ENCODE data around the gene SPPL2B. TPM values are rescaled to one million over a fixed set of nuclear protein-coding genes. Genes with fewer than 3 reads are reported as not detected.
"Not testable (repeated sequence)": the region's sequence is repeated elsewhere in the genome, so short reads cannot be mapped to it uniquely, and the experiment has no call there.

Gene SPPL2B
- total RNA-seq, 1 donor from 2014 or later, result 22.6 TPM

DNA sequence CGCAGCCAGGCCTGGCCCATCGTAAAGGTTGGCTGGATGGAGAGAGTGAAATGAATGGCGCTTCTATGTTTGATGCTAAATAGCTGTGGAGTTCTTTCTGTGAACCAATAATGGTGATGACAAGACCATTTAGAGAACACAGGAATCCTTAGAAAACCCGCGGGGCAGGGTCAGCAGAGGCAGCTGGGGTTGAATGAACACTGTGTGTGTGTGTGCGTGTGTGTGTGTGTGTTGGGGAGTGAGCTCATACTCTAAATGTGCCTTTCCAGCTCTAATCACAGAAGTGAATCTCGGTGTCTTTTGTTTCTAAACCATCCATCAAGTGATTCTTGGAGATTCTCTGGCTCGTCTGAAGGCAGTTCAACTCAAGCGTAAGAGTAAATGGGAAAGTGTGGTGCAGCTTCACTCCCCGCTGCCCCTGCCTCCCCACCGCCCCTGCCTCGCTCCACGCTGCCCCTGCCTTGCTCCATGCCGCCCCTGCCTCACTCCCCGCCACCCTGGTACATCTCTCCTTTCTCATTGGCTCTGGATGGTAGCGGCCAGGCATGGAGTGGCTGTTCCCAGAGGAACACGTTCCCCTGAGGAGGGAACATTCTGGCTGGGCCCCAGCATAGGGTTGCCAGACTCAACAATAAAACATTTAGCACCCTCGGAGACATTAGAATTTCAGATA, 52.8 kb downstream of the SPPL2B start:
- DNase-seq, result peak; percentile 76

DNA sequence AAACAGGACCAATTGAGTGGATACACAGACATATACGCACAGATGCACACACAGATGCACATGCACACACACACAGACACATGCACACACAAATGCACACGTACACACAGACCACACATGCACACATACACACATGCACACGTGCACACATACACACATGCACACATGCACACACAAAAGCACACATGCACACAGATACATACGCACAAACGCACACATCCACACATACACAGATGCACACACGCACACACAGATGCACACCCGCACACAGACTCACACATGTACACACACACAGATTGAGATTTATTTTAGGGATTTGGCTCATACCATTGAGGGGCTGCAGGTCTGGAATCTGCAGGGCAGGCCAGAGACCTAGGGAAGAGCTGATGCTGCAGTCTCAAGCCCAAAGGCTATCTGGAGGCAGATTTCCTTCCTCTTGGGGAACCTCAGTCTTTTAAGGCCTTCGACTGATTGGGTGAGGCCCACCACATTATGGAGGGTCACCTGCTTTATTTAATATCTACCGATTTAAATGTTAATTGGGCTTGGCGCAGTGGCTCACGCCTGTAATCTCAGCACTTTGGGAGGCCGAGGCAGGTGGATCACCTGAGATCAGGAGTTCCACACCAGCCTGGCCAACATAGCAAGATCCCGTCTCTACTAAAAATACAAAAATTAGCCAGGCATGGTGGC, 54.2 kb downstream of the SPPL2B start:
- no peak for DNase-seq

DNA sequence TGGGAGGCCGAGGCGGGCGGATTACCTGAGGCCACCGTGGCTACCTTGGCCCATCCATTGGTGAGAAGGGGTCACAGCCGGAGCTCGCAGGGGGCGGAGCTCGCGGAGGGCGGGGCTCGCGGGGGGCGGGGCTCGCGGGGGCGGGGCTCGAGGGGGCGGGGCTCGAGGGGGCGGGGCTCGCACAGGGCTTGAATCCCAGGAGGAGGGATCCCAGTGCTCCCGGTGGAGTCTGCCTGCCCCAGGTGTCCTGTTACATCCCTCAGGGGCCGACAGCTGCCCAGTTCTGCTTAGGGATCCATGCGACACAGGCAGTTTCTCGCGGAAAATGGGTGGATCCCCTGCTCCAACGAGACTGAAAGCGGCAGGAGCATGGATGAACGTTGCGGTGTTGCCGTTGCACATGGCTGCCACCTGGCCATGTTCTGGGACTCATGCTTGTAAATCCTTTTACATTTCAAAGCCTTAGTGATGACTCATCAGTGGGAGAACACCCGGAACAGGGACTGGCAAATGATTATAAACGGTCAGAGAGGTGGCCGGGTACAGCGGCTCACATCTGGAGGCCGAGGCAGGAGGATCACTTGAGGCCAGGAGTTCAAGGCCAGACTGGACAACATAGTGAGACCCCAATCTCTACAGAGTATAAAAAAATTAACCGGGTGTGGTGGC, 56.7 kb downstream of the SPPL2B start:
- DNase-seq, result no peak

DNA sequence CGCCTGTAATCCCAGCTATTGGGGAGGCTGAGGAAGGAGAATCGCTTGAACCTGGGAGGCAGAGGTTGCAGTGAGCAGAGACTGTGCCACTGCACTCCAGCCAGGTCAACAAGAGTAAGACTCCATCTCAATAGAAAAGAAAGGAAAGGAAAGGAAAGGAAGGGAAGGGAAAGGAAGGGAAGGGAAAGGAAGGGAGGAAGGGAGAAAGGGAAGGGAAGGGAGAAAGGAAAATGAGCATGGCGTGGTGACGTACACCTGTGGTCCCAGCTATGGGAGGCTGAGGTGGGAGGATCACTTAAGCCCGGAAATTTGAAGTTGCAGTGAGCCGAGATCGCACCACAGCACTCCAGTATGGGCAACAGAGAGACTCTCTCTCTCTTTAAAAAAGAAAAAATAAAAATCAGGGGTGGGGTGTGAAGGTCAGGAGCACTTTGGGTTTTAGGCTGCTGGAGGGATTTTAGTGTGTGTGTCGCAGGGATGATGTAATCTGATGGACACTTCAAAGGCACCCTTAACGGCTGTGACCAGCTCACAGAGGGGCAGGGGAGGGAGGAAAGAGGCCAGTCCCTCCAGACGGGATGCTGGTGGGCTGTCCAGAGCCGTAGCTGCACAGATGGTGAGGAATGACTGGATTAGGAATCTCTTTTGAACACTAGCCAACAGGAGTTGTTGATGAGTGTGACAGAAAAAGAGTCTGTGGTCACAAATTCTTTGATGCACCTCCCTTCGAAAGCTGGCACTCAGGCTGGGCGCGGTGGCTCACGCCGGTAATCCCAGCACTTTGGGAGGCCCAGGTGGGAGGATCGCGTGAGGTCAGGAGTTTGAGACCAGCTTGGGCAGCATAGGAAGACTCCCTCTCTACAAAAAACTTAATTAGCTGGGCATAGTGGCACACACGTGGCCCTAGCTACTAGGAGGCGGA, 59.1 kb downstream of the SPPL2B start:
- DNase-seq, result no peak

DNA sequence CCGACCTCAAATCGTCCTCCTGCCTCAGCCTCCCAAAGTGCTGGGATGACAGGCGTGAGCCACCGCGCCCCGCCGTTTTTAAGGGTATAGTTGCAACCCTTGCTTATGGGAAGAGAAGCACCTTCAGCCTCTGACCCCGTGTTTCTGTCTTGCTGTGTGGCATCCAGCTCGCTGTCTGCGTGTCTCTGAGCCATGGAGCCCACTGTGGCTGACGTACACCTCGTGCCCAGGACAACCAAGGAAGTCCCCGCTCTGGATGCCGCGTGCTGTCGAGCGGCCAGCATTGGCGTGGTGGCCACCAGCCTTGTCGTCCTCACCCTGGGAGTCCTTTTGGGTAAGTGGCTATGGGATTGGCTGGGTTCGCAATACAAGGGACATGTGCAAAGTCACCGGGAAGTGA, 61.1 kb downstream of the SPPL2B start:
- DNase-seq, result no peak

DNA sequence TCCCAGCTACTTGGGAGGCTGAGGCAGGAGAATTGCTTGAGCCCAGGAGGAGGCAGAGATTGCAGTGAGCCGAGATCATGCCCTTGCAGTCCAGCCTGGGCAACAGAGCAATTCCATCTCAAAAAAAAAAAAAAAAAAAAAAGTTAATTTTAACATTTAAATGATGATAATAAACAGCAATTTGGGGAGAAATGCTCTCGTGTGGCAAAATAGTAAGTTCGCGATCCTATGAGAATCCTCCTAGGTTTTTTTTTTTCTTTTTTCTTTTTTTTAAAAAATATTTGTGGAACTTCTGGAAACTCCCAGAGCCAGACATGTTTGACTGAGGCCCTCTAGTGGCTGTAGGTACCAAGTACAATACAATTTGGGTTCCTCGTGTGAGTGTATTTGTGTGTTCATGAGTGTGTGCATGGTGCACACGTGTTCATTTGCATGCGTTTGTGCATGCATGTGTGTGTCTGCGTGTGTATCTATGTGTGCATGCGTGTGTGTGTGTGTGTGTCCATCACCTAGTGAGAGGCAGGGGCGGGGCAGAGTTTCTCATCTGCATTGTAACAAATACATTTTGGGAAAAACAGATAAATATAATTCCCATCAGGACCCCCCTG, 62.7 kb downstream of the SPPL2B start:
- no peak for DNase-seq

DNA sequence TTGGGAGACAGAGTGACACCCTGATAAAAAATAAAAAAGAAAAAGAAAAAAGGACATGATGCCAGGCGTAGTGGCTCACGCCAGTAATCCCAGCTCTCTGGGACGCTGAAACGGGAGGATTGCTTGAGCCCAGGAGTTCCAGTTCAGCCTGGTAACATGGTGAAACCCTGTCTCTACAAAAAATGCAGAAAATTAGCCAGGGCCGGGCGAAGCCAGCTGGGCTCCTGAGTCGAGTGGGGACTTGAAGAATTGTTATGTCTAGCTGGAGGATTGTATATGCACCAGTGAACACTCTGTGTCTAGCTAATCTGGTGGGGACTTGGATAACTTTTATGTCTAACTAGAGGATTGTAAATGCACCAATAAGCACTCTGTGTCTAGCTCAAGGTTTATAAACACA, 63.9 kb downstream of the SPPL2B start:
- DNase-seq, result no peak

DNA sequence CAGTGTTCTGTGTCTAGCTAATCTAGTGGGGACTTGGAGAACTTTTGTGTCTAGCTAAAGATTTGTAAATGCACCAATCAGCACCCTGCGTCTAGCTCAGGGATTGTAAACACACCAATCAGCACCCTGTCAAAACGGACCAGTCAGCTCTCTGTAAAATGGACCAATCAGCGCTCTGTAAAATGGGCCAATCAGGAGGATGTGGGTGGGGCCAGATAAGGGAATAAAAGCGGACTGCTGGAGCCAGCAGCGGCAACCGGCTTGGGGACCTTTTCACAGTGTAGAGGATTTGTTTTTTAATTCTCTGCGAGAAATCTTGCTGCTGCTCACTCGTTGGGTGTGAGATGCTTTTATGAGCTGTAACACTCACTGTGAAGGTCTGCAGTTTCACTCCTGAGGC, 64.4 kb downstream of the SPPL2B start:
- not testable (repeated sequence) for DNase-seq

DNA sequence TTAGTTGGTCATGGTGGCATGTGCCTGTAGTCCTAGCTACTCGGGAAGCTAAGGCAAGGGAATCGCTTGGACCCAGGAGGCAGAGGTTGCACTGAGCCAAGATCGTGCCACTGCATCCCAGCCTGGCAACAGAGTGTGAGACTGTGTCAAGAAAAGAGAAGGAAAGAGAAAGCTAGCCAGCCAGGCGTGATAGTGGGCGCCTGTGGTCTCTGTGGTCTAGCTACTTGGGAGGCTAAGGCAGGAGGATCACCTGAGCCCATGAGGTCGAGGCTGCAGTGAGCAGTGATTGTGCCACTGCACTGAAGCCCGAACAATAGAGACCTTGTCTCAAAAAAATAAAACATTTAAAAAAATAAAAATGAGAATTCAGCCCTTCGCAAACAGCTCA, 65.6 kb downstream of the SPPL2B start:
- DNase-seq, result no peak

DNA sequence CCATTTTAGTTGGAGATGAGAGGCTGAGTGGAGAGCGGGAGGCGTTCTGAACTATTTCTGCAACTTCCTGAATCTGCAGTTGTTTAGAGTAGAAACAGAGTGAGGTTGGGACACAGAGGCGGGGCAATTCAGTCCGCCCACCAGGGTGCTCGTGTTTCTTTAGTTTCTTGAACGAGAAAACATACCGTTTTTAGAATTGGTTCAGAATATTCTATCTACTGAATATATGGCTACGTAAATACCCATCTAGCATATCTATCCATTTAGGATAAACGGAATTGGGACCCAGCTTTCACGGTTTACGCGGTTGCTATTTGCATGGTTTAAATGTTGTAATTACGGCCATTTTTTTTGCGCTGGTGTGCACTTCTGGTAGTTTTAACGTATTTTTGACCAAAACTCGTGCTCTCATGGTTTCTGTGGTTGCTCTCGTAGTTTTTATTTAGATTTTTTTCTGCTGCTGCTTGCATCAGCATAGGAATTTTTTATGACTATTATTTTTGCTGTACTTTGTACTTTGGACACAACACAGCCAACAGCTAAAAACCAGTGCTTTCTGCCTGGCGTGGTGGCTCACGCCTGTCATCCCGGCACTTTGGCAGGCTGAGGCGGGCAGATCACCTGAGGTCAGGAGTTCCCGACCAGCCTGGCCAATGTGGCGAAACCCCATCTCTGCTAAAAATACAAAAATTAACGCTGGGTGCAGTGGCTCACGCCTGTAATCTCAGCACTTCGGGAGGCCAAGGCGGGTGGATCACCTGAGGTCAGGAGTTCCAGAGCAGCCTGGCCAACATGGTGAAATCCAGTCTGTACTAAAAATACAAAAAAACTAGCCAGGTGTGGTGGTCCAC, 66.2 kb downstream of the SPPL2B start:
- no peak for DNase-seq

DNA sequence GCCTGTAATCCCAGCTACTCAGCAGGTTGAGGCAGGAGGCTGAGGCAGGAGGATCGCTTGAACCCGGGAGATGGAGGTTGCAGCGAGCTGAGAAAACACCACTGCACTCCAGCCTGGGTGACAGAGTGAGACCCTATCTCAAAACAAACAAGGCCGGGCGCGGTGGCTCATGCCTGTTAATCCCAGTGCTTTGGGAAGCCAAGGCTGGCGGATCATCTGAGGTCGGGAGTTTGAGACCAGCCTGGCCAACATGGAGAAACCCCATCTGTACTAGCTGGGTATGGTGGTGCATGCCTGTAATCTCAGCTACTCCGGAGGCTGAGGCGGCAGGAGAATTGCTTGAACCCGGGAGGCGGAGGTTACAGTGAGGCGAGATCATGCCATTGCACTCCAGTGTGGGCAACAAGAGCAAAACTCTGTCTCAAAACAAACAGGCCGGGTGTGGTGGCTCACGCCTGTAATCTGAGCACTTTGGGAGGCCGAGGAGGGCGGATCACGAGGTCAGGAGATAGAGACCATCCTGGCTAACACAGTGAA, 66.9 kb downstream of the SPPL2B start:
- DNase-seq, result not testable (repeated sequence)

DNA sequence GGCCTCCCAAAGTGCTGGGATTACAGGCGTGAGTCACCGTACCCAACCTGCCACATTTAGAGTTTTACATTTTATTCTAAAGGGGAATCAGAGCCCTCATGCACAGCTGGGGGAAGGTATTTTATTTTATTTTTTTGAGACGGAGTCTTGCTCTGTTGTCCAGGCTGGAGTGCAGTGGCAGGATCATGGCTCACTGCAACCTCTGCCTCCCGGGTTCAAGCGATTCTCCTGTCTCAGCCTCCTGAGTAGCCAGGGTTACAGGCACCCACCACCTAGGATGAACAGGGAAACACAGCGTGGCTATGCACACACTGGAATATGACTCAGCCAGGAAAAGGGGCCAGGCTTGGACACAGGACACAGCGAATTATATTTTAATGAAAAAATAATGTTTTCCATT, 68.7 kb downstream of the SPPL2B start:
- not testable (repeated sequence) for DNase-seq

DNA sequence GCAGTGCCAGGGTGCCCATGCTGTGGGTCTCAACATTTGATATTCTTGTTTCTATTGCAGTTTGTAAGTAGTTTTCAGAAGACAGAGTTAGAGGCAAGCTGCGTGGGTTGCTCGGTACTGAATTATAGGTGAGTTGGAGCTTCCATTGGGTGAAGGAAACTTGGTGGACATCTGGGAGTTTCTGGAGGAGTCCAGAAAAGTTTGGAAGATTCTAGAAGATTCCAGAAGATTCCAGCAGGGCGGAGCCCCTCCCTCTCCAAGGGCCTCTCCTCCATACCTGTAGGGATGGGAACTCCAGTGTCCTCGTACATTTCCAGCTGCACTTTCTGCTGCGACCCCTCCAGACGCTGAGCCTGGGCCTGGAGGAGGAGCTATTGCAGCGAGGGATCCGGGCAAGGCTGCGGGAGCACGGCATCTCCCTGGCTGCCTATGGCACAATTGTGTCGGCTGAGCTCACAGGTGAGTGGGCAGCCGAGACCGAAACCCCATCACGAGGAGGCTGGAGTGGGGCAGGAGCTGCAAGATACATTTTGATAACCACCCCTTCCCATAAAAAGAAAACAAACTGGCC, 70.3 kb downstream of the SPPL2B start:
- DNase-seq, result no peak

DNA sequence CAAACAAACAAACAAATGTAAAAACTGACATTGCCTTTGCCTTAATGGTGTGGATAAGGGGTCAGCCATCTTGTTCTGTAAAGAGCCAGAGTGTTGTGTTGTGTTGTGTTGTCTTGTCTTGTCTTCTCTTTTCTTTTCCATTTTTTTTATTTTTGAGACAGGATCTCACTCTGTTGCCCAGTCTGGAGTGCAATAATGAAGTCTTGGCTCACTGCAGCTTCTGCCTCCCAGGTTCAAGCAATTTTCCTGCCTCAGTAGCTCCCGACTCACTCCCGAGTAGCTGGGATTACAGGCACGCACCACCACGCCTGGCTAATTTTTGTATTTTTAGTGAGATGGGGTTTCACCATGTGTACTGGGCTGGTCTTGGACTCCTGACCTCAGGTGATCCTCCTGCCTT, 71.1 kb downstream of the SPPL2B start:
- DNase-seq, result no peak

Other genes starting within 250 kb of the SPPL2B start
- gene MOB3A, start 232.4 kb upstream of the SPPL2B start, total RNA-seq, result 14.2 TPM
- 2.2 TPM for gene IZUMO4, start 231.8 kb upstream of the SPPL2B start, total RNA-seq
- 64.3 TPM for gene AP3D1, start 177.1 kb upstream of the SPPL2B start, total RNA-seq
- 4.7 TPM for gene DOT1L, start 164.8 kb upstream of the SPPL2B start, total RNA-seq
- 35.7 TPM for gene PLEKHJ1, start 92.4 kb upstream of the SPPL2B start, total RNA-seq
- gene SF3A2, start 91.9 kb upstream of the SPPL2B start, total RNA-seq, result 26.4 TPM
- not detected for gene AMH, start 79.4 kb upstream of the SPPL2B start, total RNA-seq
- not detected for gene JSRP1, start 72.3 kb upstream of the SPPL2B start, total RNA-seq
- not detected for gene PEAK3, start 46.5 kb upstream of the SPPL2B start, total RNA-seq
- 0.62 TPM for gene LINGO3, start 20.5 kb upstream of the SPPL2B start, total RNA-seq
- 61.6 TPM for gene LSM7, start 98 bp upstream of the SPPL2B start, total RNA-seq
- gene TMPRSS9, start 31.6 kb downstream of the SPPL2B start, total RNA-seq, result 0.16 TPM
- 16.2 TPM for gene TIMM13, start 98.9 kb downstream of the SPPL2B start, total RNA-seq
- gene LMNB2, start 128.3 kb downstream of the SPPL2B start, total RNA-seq, result 36.2 TPM
- 4.7 TPM for gene GADD45B, start 147.4 kb downstream of the SPPL2B start, total RNA-seq